HL-60 (cell line): ENCODE measurements around the gene LSM4.

ENCODE experiments used
- CTCF ChIP-seq: IDR thresholded peaks from one replicate; pipeline ENCODE4 v1.5.1; 2011; ENCODE audit warnings: low read length, control low read depth, inconsistent platforms; ENCODE audit not compliant: insufficient read depth
- POLR2AphosphoS5 ChIP-seq: IDR thresholded peaks from 2 replicates; pipeline ENCODE4 v1.6.1; 2012; ENCODE audit warnings: low read depth
- SPI1 ChIP-seq: IDR thresholded peaks from 2 replicates; pipeline ENCODE4 v1.6.1; 2012; ENCODE audit warnings: low read depth, mild to moderate bottlenecking, borderline replicate concordance

- TF ChIP-seq POLR2AphosphoS5 = peak; percentile 45
- no peak for TF ChIP-seq CTCF
- no peak for TF ChIP-seq SPI1
Measured at GRCh38 chr19:18304458-18305310, 18.2 kb downstream of the LSM4 start.
